Measurements from ENCODE around the gene TALDO1. TPM values are rescaled to one million over a fixed set of nuclear protein-coding genes. Genes with fewer than 3 reads are reported as not detected.

TALDO1 gene
- total and polyA plus RNA-seq, 2 of the 8 experiments (the other 6 are each of a cell fraction or from before 2014, with no cell fraction given), result 265 to 308 TPM

DNA sequence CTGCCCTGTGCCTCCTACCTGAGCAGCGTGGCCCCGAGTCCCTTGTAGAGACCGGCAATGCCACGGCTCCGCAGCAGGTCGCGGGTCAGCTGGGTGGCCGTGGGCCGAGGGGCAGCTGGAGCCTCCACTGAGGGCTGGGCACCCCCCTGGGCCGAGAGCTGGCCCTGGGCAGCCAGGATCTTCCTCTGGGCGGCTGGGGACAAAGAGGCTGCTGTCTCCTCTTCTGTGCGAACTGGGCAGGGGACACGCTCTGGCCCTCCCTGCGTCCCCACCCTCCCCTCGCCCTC is 45.2 kb downstream of the TALDO1 start:
- 94% methylated on average over 9 of the region's 15 CpGs; no CpG with 5 or more reads in 1 of the 2 experiments for WGBS, 2 experiments (ENCODE audit: extremely low coverage in 1 of 2, insufficient coverage in 1 of 2, insufficient read length in 1 of 2, insufficient replicate concordance in 2 of 2, low coverage in 1 of 2, low lambda C conversion rate in 2 of 2, missing lambda C conversion rate in 1 of 2)
- H4K91ac ChIP-seq (replicated peaks; ENCODE audit: insufficient read length, low read length), result no peak overlapping the region
- peaks cover 2 to 13% of the 10 kb centered on the region in 2 experiments for H4K20me1 ChIP-seq (replicated peaks in 1 of 2; ENCODE audit: control insufficient read depth in 1 of 2, insufficient read depth in 2 of 2, low read length in 2 of 2)
- H2AFZ ChIP-seq (ENCODE audit: low read length), result no peak overlapping the region
- no peak overlapping the region for H3K23ac ChIP-seq (ENCODE audit: insufficient read length)
- no peaks in the 10 kb centered on the region for H3K27me3 ChIP-seq (replicated peaks in 1 of 4; ENCODE audit: control insufficient read depth in 3 of 4, extremely low read depth in 1 of 4, insufficient read depth in 3 of 4, low read length in 3 of 4)
- peaks cover 0 to 5% of the 10 kb centered on the region in 2 experiments; a peak in 1 of 4 replicates for H3K79me2 ChIP-seq (ENCODE audit: control insufficient read depth in 1 of 2, insufficient read depth in 2 of 2, low read length in 2 of 2)
- no peak overlapping the region for H2AK5ac ChIP-seq (ENCODE audit: low read depth, low read length)
- H3K79me1 ChIP-seq (ENCODE audit: low read depth, low read length), result peaks cover 7% of the 10 kb centered on the region; the same call in 1 of the 2 replicates
- no peak overlapping the region for H2BK20ac ChIP-seq (ENCODE audit: low read length)
- no peak overlapping the region for H2BK12ac ChIP-seq (ENCODE audit: low read depth, low read length)
- no peak overlapping the region for H2BK5ac ChIP-seq (ENCODE audit: low read depth, low read length)
- no peak overlapping the region for H4K8ac ChIP-seq (ENCODE audit: extremely low read depth, insufficient read depth, low read length)
- H3K27ac ChIP-seq (ENCODE audit: low read depth, low read length), result no peak overlapping the region
- no peak overlapping the region for H3K9ac ChIP-seq (replicated peaks in 1 of 4; ENCODE audit: extremely low read depth in 1 of 4, low read depth in 3 of 4, low read length in 3 of 4)
- no peaks in the 10 kb centered on the region for H3K9me3 ChIP-seq (ENCODE audit: insufficient read depth in 2 of 2, low read depth in 1 of 2, low read length in 1 of 2)
- H3K4me2 ChIP-seq (ENCODE audit: insufficient read depth in 1 of 2, low read depth in 2 of 2, low read length in 2 of 2), result no peak overlapping the region
- POLR2A ChIA-PET (ENCODE audit: partially characterized antibody), result interaction anchor here (0.7 to 53.0 kb wide), 4 partner anchors 9 to 43 kb away, joined by 3 to 1917 read pairs (median 23); partner anchors contain the start of genes CD151, CRACR2B, GATD1 and PNPLA2
- peaks cover 0 to 12% (median 0%) of the 10 kb centered on the region in 4 experiments; a peak in 3 of 8 replicates for H3K36me3 ChIP-seq (ENCODE audit: control insufficient read depth in 2 of 4, insufficient read depth in 4 of 4, low read length in 3 of 4)
- FAIRE-seq (no peak), DNase-seq (ENCODE audit: low read depth in 1 of 2, low spot score in 2 of 2) (no peak)
- H2BK120ac ChIP-seq (replicated peaks; ENCODE audit: low read depth, low read length), result no peak overlapping the region
- H3K56ac ChIP-seq (replicated peaks; ENCODE audit: insufficient read length, low read depth, low read length), result no peak overlapping the region
- peaks cover 7% of the 10 kb centered on the region for H3K23me2 ChIP-seq (ENCODE audit: low read depth, low read length)
- no peak overlapping the region for H4K5ac ChIP-seq (ENCODE audit: insufficient read length, low read depth, low read length)
- H3K18ac ChIP-seq (ENCODE audit: extremely low read depth, low read length), result no peak overlapping the region
- CTCF ChIA-PET (ENCODE audit: partially characterized antibody), result interaction anchor here (1.0 to 2.2 kb wide), 2 partner anchors 9 to 19 kb away, joined by 3 to 10 read pairs; no protein-coding TSS in a partner anchor
- peaks cover 4 to 37% (median 25%) of the 10 kb centered on the region in 4 experiments for H3K4me1 ChIP-seq (replicated peaks in 1 of 4; ENCODE audit: control insufficient read depth in 3 of 4, insufficient read depth in 4 of 4, low read length in 3 of 4)
- no peak overlapping the region for H3K14ac ChIP-seq (ENCODE audit: insufficient read length)
- H3K4me3 ChIP-seq (ENCODE audit: extremely low read depth in 1 of 4, insufficient read depth in 2 of 4, low read depth in 3 of 4, low read length in 4 of 4), result no peak overlapping the region
- no peak overlapping the region for H2BK15ac ChIP-seq (ENCODE audit: low read length)
- no peak overlapping the region for H3K4ac ChIP-seq (replicated peaks; ENCODE audit: insufficient read length, low read depth, low read length)
- TF ChIP-seq EP300 (IDR thresholded peaks at IDR 0.05; ENCODE audit: borderline replicate concordance in 1 of 2, low read depth in 2 of 2, low read length in 2 of 2), result no peak
- TF ChIP-seq KDM5A (IDR thresholded peaks at IDR 0.05; ENCODE audit: low read length), result no peak
- no peak for TF ChIP-seq TAF1 (IDR thresholded peaks at IDR 0.05; ENCODE audit: low read depth, low read length)
- TF ChIP-seq SP1 (IDR thresholded peaks at IDR 0.05; ENCODE audit: low read depth, low read length), result no peak
- TF ChIP-seq RBBP5 (IDR thresholded peaks at IDR 0.05; ENCODE audit: borderline replicate concordance, low read depth, low read length), result no peak
- no peak for TF ChIP-seq SRF (IDR thresholded peaks at IDR 0.05; ENCODE audit: low read depth, low read length)
- no peak for TF ChIP-seq POLR2AphosphoS5 (IDR thresholded peaks at IDR 0.05; ENCODE audit: low read depth, low read length)
- TF ChIP-seq SIX5 (IDR thresholded peaks at IDR 0.05; ENCODE audit: low read depth, low read length), result no peak
- no peak for TF ChIP-seq CTBP2 (IDR thresholded peaks at IDR 0.05; ENCODE audit: borderline replicate concordance, insufficient read depth, insufficient read length, low read length)
- no peak for TF ChIP-seq SAP30 (IDR thresholded peaks at IDR 0.05; ENCODE audit: insufficient read depth, insufficient replicate concordance, low read length)
- TF ChIP-seq CBX8 (IDR thresholded peaks at IDR 0.05; ENCODE audit: borderline replicate concordance, low read depth, low read length), result no peak
- no peak for TF ChIP-seq RAD21 (IDR thresholded peaks at IDR 0.05 in 1 of 2, conservative IDR thresholded peaks at IDR 0.05 in 1 of 2; ENCODE audit: low read depth in 2 of 2, low read length in 2 of 2)
- TF ChIP-seq NRF1 (IDR thresholded peaks at IDR 0.05; ENCODE audit: low read depth, low read length), result no peak
- TF ChIP-seq HDAC2 (IDR thresholded peaks at IDR 0.05; ENCODE audit: borderline replicate concordance in 1 of 2, low read depth in 2 of 2, low read length in 2 of 2), result no peak

Data from H1 (cell line).